HG03457 (cell line): Measurements from ENCODE around the gene P2RX7.
"Not testable (repeated sequence)": the region's sequence is repeated elsewhere in the genome, so short reads cannot be mapped to it uniquely, and the experiment has no call there.

Experiments
- ATAC-seq: cut with Tn5 transposase; IDR thresholded peaks from one replicate; pipeline ENCODE4 v1.9.1; 2021; ENCODE audit warnings: moderate number of reproducible peaks; ENCODE audit not compliant: unreplicated experiment

The P2RX7 gene

GRCh38 chr12:121226871-121227270 lies 94.2 kb downstream of the P2RX7 start:
- not testable (repeated sequence) for ATAC-seq

GRCh38 chr12:121227294-121227693 lies 94.6 kb downstream of the P2RX7 start:
- no peak for ATAC-seq

GRCh38 chr12:121228919-121229665 lies 96.4 kb downstream of the P2RX7 start:
- ATAC-seq = no peak

- not testable (repeated sequence) for ATAC-seq
Measured at GRCh38 chr12:121229826-121230537, 97.3 kb downstream of the P2RX7 start.

GRCh38 chr12:121230538-121230907 lies 97.8 kb downstream of the P2RX7 start:
- ATAC-seq = no peak

GRCh38 chr12:121232163-121232562 lies 99.5 kb downstream of the P2RX7 start:
- ATAC-seq = no peak

- ATAC-seq = no peak
Measured at GRCh38 chr12:121232977-121233627, 100.4 kb downstream of the P2RX7 start.

GRCh38 chr12:121233628-121234020 lies 100.9 kb downstream of the P2RX7 start:
- ATAC-seq = no peak

GRCh38 chr12:121236776-121237175 lies 104.1 kb downstream of the P2RX7 start:
- no peak for ATAC-seq

GRCh38 chr12:121237415-121237814 lies 104.7 kb downstream of the P2RX7 start:
- ATAC-seq = no peak
